GM21723 (cell line): Measurements from ENCODE around the gene SCN1B.
"Not testable (repeated sequence)": the region's sequence is repeated elsewhere in the genome, so short reads cannot be mapped to it uniquely, and the experiment has no call there.

Experiments used
- ATAC-seq: cut with Tn5 transposase; IDR thresholded peaks from one replicate; pipeline ENCODE4 v1.9.1; 2021; ENCODE audit warnings: mild to moderate bottlenecking, moderate library complexity; ENCODE audit not compliant: unreplicated experiment

SCN1B gene

DNA sequence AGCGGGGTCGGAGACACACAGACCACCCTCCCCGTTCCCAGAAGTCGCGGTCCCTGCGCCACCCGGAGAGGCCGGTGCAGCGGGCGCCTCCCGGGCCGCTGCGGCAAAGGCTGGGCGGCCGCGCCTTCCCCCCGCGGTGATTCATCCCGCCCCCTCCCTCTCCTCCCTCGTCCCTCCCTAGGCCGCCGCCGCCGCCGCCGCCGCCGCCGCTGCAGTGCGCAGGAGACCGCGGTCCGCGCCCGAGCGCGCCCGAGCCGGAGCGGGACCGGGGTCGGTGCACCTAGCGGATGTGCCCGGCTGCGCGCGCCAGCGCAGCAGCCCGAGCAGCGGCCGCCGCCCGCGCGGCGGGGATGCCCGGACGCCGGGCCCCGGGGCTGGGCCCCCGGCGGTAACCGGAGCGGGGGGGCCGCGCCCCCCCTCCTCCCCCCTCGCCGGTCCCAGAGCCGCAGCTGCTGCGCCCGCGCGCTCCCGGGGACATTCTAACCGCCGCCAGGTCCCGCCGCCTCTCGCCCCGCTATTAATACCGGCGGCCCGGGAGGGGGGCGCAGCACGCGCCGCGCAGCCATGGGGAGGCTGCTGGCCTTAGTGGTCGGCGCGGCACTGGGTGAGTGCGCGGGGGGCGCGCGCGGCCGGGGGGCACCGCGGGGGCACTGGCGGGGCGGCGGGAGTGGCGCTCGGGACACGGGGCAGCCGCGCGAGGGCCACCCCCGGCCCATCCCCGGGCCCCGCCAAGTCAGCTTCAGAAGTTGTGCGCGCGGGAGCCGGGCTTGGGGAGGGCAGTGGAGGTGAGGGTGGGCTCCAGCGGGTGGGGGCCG is at the start of gene SCN1B:
Gene SCN1B (plus strand): TSS at position 214 of the 815 bp plus-strand sequence. CDS start 351 bp downstream, at position 565.
- ATAC-seq, result no peak

DNA sequence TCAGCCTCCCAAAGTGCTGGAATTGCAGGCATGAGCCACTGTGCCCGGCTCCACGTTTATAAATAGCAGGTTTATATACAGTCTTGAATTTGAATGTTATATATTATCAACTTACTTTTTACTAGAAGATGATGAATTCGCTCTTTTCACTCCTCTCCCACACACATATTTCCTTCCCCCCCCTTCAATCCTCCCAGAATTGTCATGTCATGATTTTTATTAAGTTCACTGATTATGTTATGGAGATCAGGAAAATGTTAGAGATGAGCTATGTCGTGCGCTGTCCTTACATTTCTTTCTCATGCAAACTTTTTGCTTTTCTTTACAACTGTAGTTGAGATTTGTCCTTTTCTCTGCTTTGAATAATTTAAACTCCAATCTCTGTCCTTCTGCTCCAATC is 48.0 kb upstream of the SCN1B start:
- ATAC-seq, result no peak

DNA sequence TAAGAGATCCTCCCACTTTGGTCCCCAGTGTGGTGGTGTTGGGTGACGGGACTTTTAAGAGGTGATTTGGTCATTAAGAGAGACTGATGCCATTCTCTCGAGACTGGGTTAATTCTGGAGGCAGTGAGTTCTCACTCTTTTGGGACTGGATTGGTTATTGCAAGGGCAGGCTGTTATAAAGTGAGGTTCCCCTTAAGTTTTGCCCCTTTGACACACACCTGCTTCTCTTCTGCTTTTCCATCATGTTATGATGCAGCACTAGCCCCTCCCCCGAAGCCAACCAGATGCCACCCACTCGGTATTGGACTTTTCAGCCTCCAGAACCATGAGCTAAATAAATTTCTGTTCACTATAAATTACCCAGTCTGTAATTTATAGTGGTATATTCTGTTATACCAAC is 46.5 kb upstream of the SCN1B start:
- no peak for ATAC-seq

DNA sequence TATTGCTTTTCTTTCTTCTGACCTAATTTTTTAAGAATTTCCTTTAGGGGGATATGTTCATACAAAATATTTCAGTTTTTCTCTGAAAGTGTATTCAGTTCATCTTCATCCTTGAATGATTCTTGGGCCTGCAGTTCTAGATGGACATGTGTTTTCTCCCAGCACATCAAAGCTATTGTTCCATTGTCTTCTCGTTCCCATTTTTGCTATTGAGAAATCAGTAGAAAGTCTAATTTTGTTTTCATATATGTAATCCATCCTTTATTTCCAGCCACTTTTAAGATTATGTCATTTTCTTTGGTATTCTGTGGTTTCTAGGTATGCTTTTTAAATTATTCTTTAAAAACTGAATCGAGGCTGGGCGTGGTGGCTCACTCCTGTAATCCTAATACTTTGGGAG is 46.0 kb upstream of the SCN1B start:
- no peak for ATAC-seq

DNA sequence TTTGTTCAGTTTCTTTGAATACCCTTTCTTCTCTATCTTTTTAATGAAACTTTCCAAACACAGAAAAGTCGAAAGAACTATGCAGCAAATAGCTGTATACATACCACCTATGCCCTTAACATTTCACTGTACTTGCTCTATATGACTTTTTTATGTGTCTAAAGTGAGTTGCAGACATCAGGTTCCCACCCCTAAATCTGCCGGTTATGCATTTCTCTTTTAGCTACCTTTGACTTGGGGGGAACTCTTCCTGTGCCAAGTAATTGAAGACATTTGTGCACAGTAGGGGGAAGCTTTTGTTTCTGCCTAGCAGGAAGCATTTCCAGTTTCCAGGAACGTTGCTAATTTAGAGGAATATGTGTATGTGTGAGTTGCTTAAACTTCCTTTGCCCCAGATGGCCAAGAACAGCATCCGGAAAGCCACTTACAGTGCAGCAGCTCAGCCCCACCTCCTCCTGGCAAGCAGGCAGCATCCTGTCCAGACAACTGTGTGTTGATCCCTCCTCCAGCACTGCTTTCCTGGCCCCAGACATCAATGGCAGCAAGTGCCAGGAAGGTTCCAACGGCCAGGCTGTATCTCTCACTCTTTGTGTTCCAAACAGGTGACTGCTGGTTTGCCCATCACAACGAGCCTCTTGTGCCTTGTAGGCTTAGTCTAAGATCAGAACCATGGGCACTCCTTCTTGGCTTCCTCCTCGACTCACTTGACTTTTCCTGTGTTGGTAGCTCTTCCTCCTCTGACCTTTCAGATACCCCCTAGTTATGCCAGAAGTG is 44.8 kb upstream of the SCN1B start:
- ATAC-seq, result no peak

DNA sequence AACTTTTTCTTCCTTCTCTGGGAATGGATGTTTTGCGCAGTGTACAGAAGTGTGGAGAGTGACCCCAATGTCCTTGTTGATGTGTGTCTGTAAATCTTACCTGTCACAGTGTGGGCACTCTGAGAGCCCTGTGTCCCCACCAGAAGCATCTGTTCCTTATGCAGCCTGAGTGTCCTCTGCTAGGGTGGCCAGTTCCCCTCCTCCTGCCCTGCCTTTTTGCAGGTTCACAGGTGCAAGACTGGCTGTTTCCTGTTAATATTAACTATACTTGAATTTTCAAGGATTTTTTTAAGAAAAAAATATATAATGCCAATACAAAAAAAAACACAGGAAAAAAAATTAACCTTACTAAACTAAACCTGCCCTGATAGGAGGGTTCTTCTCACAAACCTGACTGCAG is 42.2 kb upstream of the SCN1B start:
- no peak for ATAC-seq

DNA sequence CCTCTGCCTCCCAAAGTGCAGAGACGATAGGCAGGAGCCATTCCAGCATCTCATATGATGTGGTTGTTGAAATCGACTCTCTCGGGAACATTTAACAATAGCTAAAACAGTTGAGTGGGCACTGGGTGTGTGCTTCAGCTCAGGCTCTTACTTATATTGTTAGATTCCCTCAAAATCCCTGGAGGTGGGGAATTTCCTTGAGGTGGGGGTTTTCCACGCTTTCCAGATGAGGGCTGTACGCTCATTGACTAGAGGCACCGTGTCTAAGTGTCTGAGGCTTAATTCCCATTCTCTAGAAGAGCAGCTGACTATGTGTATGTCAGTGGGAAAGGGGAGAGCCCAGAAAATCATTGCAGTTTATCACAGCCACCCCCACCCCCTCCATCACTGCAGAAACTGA is 41.0 kb upstream of the SCN1B start:
- ATAC-seq, result no peak

DNA sequence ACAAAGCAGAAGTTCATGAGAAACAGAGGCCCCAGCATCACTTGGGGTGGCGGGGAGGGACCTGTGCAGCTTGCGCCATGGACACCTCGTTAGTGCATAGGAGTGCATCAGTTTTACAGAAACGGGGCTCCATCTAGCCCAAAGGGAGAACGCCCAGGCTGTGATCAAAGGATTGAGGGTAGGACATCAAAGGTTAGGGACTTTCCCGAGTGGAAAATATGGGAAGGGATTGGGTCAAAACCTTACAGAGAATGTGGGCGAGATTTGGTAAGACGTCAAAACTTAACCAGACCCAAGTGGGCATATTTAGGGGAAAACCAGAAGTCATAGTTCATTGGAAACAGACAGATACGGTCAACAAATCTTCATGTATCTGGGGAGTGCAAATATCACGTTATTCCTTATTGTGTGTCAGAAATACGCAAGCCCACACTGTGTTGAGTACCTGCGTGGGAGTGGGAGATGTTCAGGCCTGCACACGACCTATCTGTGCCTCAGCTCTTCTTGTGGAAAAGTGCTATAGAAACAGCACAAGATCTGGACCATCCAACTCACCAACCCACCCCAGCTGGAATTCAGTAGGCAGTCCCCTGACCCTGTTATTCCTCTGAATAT is 39.6 kb upstream of the SCN1B start:
- ATAC-seq, result no peak

DNA sequence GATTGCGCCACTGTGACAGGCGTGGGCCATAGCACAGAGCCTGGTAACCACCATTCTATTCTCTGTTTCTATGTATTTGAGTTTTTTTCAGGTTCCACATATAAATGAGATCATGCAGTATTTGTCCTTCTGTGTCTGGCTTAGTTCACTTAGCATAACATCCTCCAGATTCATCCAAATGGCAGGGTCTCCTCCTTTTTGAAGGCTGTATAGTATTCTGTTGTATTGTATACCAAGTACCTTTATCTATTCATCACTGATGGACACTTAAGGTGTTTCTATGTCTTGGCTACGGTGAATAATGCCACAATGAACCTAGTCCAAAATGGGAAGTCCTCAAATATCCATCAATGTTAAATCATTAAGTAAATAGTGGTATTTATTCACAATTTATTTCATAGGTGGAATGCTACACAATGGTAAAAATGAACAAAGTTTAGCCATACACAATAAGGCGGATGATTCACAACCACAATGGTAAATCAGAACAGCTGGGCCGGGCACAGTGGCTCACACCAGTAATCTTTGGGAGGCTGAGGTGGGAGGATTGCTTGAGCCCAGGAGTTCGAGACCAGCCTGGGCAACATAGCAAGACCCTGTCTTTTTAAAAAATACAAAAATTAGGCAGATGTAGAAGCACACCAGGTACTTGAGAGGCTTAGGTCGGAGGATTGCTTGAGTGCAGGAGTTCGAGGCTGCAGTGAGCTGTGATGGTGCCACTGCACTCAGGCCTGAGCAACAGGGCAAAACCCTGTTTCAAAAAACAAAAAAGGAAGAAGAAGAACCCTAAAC is 38.5 kb upstream of the SCN1B start:
- ATAC-seq, result no peak

DNA sequence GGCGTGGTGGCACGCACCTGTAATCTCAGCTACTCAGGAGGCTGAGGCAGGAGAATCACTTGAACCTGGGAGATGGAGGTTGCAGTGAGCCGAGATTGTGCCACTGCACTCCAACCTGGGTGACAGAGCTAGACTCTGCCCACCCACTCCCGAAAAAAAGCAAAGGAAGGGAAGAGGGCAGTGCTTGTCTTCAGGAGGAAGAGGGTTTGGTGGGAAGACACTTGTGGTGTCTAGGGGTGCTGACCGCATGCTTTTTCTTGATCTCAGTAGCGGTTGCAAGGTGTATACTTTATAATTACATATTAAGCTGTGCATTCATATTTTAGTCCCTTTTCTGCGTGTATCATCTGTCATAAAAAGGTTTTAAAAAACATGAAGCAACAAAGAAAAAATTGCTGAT is 37.7 kb upstream of the SCN1B start:
- not testable (repeated sequence) for ATAC-seq

DNA sequence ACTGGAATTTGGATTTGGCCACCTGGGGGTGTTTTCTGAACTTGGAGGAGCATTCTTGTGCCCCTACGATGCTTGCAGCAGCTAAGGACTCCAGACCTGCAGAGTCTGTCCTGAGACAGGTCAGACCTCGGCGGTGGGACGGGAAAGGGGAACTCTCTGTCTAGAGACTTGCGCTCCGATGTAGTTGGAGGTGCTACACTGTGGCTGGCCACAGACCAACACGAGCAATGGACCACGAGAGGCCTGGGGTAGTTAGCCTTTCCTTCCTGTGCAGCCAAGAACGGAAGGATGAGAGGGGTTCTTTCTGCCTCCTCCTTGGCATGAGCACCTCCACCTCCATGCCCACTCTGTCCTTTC is 36.0 kb upstream of the SCN1B start:
- no peak for ATAC-seq

DNA sequence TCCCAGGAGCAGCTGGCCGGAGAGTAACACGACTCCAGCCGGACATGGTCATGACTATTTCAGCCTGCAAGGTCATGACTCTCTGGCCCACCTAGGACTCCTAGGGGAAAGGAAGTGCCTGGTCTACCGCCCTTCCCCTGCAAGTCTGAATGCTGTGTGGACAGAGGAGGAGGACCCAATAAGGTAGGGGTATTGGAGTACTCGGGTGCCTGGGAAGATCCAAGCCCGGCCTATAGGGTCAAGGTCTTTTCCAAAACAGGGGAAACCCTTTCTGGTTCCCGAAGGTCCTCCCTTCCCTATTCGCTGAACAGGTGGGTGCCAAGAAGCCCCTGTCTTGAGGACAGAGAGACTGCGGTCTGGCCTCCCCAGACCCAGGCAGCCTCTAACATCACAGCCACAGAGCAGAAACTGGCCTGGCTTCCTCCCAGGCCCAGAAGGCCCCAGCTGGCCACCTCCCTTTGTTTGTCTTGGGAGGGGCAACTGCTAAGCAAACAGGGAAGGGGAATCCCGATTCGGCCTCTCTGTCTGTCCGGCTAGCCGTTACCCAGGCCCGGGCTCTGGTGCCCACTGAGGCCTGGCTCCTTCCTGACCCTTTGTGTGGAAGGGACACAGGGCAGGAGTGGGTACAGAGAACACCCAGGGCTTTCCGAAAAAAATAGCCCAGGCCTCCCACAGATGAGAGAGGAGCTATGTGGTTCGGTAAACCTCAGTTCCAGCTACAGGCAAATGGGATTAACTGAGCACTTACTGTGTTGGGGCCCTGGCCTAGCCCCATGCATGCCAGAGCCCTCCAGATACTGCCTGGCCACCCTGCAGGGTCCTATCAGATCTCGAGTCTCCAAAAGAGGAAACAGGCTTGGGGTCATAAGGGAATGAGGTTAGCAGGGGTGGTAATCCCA is 35.4 kb upstream of the SCN1B start:
- ATAC-seq, result no peak

DNA sequence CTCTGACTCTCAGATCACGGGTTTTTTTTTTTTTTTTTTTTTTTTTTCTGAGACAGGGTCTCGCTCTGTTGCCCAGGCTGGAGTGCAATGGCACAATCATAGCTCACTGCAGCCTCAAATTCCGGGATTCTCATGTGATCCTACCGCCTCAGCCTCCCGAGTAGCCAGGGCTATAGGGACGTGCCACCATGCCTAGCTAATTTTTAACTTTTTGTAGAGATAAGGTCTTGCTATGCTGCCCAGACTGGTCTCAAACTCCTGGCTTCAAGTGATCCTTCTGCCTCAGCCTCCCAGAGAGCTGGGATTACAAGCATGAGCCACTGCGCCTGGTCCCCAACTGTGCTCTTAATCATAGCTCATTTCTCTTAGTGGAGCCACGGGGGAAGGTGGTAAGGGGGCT is 34.7 kb upstream of the SCN1B start:
- ATAC-seq, result no peak

DNA sequence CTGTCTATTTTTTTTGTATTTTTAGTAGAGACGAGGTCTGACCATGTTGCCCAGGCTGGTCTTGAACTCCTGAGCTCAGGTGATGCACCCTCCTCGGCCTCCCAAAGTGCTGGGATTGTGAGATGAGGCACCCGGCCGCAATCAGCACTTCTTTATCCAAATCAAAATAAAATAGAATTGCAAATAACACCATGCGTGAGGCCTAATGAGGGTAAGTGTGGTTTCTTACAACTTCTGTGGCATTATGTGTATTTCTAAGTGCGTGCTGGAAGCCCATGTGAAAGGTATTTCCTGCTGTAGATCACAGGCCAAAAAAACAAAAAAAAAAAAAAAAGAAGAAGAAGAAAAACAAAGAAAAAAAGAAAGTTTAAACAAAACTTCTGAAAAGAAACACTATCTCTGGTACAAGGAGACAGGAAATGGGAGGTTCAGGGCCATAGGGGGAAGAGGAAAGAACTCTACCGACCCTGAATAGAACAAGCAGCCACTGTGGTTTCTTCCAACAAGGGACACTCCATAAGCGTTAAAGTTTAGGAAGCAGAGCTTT is 33.1 kb upstream of the SCN1B start:
- no peak for ATAC-seq

DNA sequence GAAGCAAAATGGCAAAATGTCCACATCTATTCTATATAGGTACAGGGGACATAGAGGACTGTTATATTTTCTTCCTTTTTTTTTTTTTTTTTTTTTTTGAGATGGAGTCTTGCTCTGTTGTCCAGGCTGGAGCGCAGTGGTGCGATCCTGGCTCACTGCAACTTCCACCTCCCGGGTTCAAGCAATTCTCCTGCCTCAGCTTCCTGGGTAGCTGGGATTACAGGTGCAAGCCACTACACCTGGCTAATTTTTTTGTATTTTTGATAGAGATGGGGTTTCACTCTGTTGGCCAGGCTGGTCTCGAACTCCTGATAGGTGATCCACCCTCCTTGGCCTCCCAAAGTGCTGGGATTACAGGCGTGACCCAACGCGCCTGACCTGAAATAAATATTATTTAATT is 32.0 kb upstream of the SCN1B start:
- ATAC-seq, result not testable (repeated sequence)

DNA sequence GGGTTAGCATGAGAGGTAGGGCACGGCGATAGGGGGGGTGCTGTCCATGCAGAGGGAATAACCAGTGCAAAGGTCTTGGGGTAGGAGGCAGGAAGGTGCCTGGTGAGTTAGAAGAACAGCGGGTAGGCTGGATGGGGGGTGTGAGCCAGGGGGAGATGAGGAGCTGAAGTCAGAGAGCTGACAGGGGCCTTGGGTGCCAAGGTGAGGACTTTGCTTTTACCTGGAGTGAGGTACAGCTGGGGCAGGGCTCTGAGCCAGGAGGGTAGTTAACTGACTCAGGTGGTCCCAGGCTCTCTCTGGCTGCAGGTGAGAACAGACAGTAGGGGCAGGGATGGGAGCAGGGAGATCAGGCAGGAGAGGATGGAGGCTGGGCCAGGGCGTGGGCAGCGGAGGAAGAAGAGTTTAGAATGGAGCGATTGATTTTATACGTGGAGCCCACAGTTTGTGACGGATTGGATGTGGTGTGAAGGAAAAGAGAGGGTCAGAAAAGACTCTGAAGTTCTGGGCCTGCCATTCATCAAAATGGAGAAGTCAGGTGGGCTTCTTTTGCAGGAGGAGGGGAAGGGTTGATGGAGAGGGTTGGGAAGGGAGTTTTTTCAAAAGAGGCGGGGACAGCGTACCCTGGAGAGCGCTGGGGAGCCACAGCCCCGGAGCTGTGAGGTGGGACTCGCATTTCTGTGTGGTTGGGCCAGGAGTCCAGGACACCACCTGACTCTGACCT is 31.3 kb upstream of the SCN1B start:
- no peak for ATAC-seq

DNA sequence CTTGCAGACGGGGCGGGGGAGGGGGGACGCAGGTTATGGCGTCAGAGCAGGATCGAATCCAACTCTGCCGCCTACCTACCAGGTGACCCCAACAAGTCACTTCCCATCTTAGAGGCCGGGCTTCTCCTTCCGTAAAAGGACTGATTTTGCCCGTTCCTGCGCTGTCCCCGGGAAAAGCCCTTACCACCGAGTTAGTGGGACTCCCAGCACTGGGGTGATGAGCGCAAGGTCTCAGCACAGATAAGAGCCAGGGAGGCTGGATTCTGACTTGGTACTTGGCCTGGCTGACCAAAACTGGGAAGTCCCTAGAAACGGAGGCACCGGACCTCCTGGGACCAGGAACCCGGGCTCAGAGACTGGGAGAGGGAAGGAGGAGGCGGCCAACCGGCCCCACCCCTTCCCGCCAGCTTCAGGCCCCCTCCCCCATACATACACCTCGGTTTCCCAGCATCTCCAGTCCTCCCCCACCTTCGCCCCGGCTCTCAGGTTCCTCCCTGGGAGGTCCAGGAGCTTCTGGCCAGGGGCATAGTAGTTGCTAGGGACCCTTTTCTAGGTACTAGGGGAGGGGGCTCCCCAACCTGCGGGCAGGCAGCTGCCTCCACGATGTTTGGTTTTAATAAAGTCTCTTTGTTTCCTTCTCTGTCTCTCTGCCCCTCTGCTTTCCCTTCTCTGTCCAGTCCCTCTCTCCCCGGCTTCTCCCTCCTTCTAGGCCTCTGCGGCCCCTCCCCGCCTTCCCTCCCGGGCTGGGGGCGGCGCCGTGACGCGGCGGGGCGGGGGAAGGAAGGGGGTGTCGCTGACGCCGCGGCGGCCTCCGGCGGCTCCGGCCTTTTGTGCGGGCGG is 30.6 kb upstream of the SCN1B start, which contains the start of gene GRAMD1A:
Gene GRAMD1A (plus strand): TSS at position 826 of the 840 bp plus-strand sequence. CDS start 156 bp downstream, outside the sequence.
- peak; percentile 58 for ATAC-seq

DNA sequence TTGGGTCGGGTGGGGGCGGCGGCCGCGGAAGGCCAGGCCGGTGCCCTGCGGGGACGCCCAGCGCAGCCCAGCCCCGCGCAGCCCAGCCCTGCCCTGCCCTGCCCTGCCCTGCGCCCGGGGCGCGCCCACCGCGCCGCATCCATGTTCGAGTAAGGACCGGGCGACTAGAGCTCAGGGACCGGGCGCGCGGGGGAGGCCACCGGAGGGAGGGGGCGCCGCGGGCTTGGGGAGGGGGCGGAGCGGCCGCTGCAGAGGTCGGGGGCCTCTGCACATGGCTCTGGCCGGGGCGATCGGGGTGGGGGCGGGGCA is 30.0 kb upstream of the SCN1B start:
- ATAC-seq, result no peak
